Endothelial cell (in vitro differentiated cells): ENCODE results near the gene MIGA1. TPM values are rescaled to one million over a fixed set of nuclear protein-coding genes. Genes with fewer than 3 reads are reported as not detected.
"Not testable (repeated sequence)": the region's sequence is repeated elsewhere in the genome, so short reads cannot be mapped to it uniquely, and the experiment has no call there.

Experiments
- DNase-seq: peaks from one replicate; pipeline ENCODE4 v3.0.0; 2021; ENCODE audit warnings: low spot score
- H3K27ac Mint-ChIP-seq: one replicate; pipeline ENCODE4 v1.8.0; 2021; ENCODE audit warnings: mixed read lengths, inconsistent platforms; ENCODE audit not compliant: unreplicated experiment
- H3K27me3 Mint-ChIP-seq: one replicate; pipeline ENCODE4 v1.8.0; 2021; ENCODE audit warnings: mild to moderate bottlenecking, moderate library complexity, mixed read lengths, inconsistent platforms; ENCODE audit not compliant: unreplicated experiment
- H3K36me3 Mint-ChIP-seq: one replicate; pipeline ENCODE4 v1.8.0; 2021; ENCODE audit warnings: mild to moderate bottlenecking, low read depth, mixed read lengths, inconsistent platforms; ENCODE audit not compliant: unreplicated experiment
- H3K4me1 Mint-ChIP-seq: one replicate; pipeline ENCODE4 v1.8.0; 2021; ENCODE audit warnings: mild to moderate bottlenecking, mixed read lengths, inconsistent platforms; ENCODE audit not compliant: unreplicated experiment
- H3K4me3 Mint-ChIP-seq: one replicate; pipeline ENCODE4 v1.8.0; 2021; ENCODE audit warnings: mild to moderate bottlenecking, mixed read lengths, inconsistent platforms; ENCODE audit not compliant: unreplicated experiment
- H3K9me3 Mint-ChIP-seq: one replicate; pipeline ENCODE4 v1.8.0; 2021; ENCODE audit warnings: mixed read lengths, inconsistent platforms; ENCODE audit not compliant: unreplicated experiment
- total RNA-seq: library from RNA; stranded (reverse); fragmentation: NEBNext Ultra II Directional; extraction: Animal tissue kit (Norgen Biotek cat#: 25700); gene quantifications from one replicate; pipeline ENCODE4 v1.2.1, GENCODE V29; 2021; ENCODE audit not compliant: unreplicated experiment
- TF ChIP-seq, protein P1 (sequence below): fragments of 200-600 bp; sonication (generic); IDR thresholded peaks from one replicate; pipeline ENCODE4 v1.5.0; 2021; ENCODE audit warnings: antibody characterized with exemption; ENCODE audit not compliant: unreplicated experiment

Gene MIGA1
- total RNA-seq, 1 donor from 2014 or later, result 12.3 TPM

DNA sequence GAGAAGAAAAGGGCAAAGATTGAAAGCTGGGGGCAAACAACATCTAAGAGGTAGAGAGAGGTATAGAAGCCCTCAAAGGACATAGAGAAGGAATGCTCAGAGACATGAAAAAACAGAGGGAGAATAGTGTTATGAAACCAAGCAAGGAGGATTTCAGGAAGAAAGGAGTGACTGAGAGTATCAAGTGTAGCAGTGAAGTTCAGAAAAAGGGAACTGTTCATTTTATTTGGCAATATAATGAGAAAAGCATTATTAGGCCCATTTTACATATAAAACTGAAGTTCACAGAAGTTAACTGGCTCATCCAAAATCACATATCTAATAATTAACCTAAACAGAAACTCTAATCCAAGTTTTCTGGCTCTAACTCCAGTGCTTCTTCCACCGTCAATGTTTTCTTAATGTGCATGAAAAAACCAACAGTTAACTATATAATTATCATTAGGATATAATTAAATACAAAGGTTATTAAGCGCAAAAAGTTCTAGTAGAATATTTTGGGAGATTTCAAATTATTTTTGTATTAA, 126.6 kb downstream of the MIGA1 start:
- TF ChIP-seq, protein P1, sequence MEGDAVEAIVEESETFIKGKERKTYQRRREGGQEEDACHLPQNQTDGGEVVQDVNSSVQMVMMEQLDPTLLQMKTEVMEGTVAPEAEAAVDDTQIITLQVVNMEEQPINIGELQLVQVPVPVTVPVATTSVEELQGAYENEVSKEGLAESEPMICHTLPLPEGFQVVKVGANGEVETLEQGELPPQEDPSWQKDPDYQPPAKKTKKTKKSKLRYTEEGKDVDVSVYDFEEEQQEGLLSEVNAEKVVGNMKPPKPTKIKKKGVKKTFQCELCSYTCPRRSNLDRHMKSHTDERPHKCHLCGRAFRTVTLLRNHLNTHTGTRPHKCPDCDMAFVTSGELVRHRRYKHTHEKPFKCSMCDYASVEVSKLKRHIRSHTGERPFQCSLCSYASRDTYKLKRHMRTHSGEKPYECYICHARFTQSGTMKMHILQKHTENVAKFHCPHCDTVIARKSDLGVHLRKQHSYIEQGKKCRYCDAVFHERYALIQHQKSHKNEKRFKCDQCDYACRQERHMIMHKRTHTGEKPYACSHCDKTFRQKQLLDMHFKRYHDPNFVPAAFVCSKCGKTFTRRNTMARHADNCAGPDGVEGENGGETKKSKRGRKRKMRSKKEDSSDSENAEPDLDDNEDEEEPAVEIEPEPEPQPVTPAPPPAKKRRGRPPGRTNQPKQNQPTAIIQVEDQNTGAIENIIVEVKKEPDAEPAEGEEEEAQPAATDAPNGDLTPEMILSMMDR, result no peak

DNA sequence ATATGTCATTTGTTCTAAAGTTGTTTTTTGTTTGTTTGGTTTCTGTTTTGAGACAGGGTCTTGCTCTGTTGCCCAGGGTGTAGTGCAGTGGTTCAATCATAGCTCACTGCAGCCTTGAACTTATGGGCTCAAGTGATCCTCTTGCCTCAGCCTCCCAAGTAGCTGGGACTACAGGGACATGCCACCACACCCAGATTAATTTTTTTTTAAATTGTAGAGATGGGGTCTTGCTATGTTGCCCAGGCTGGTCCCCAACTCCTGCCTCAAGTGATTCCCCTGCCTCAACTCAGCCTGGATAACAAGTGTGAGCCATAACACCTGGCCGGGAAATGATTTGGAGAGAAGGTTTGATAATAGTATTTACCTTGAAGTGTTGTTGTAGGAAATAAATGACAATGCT, 127.2 kb downstream of the MIGA1 start:
- no peaks in the 10 kb centered on the region for H3K27me3 Mint-ChIP-seq
- no peaks in the 10 kb centered on the region for H3K4me1 Mint-ChIP-seq
- H3K9me3 Mint-ChIP-seq, result no peaks in the 10 kb centered on the region
- no peak for DNase-seq
- no peak overlapping the region for H3K4me3 Mint-ChIP-seq
- H3K27ac Mint-ChIP-seq, result no peak overlapping the region
- TF ChIP-seq, protein P1, result no peak
- no peaks in the 10 kb centered on the region for H3K36me3 Mint-ChIP-seq

More for the DNA sequence above, 126.6 kb downstream of the MIGA1 start:
- no peak for DNase-seq
- no peaks in the 10 kb centered on the region for H3K4me1 Mint-ChIP-seq
- H3K27me3 Mint-ChIP-seq, result no peaks in the 10 kb centered on the region
- no peak overlapping the region for H3K27ac Mint-ChIP-seq
- H3K36me3 Mint-ChIP-seq, result no peaks in the 10 kb centered on the region
- no peak overlapping the region for H3K4me3 Mint-ChIP-seq
- no peaks in the 10 kb centered on the region for H3K9me3 Mint-ChIP-seq

DNA sequence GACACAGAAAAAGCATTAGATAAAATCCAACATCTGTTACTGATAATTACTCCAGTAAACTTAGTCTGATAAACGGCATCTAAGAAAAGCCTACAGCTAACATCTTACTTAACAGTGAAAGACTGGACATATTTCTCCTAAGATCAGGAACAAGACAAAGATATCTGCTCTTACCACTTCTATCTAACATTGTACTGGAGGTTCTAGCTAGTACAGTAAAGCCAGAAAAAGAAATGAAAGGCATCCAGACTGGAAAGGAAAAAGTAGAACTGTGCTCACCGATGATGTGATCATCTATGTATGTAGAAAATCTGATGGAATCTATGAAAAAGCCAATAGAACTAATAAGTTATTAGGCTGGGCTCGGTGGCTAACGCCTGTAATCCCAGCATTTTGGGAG, 130.7 kb downstream of the MIGA1 start:
- Mint-ChIP-seq H3K27ac (no peak overlapping the region), H3K9me3 (no peaks in the 10 kb centered on the region), H3K27me3 (no peaks in the 10 kb centered on the region), H3K4me1 (no peaks in the 10 kb centered on the region), H3K4me3 (no peak overlapping the region), H3K36me3 (no peaks in the 10 kb centered on the region)
- DNase-seq, result no peak
- TF ChIP-seq, protein P1, result no peak

DNA sequence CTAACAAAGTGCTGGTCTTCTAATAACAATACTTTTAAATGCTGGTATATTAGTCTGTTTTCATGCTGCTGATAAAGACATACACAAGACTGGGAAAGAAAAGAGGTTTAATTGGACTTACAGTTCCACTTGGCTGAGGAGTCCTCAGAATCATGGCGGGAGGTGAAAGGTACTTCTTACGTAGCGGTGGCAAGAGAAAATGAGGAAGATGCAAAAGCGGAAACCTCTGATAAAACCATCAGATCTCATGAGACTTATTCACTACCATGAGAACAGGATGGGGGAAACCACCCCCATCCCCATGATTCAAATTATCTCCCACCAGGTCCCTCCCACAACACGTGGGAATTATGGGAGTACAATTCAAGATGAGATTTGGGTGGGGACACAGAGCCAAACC, 139.5 kb downstream of the MIGA1 start:
- H3K4me3 Mint-ChIP-seq, H3K27me3 Mint-ChIP-seq, H3K4me1 Mint-ChIP-seq, H3K9me3 Mint-ChIP-seq, H3K27ac Mint-ChIP-seq, DNase-seq, H3K36me3 Mint-ChIP-seq: not testable (repeated sequence)

DNA sequence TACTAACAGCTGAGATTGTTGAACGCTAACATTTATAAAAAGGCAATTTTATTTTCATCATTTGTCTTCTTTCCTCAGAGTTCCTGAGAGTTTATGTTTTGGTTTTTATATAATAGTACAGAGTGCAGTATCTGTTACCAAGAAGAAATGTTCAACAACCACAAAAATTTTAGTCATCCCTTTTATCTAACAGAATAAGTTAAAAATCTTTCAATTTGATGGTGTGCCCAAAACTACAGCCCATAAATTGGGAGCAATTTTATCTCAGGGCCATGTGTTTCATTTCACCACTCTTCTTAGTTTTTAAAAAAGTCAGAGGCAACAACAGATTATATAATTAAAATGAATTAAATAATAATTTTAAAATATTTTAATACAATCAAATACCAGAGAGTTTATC, 146.1 kb downstream of the MIGA1 start:
- H3K27me3 Mint-ChIP-seq, result no peaks in the 10 kb centered on the region
- no peak for DNase-seq
- TF ChIP-seq, protein P1, result no peak
- H3K4me1 Mint-ChIP-seq, result peaks cover 9% of the 10 kb centered on the region
- H3K36me3 Mint-ChIP-seq, result no peaks in the 10 kb centered on the region
- H3K4me3 Mint-ChIP-seq, result no peak overlapping the region
- H3K9me3 Mint-ChIP-seq, result no peaks in the 10 kb centered on the region
- no peak overlapping the region for H3K27ac Mint-ChIP-seq

DNA sequence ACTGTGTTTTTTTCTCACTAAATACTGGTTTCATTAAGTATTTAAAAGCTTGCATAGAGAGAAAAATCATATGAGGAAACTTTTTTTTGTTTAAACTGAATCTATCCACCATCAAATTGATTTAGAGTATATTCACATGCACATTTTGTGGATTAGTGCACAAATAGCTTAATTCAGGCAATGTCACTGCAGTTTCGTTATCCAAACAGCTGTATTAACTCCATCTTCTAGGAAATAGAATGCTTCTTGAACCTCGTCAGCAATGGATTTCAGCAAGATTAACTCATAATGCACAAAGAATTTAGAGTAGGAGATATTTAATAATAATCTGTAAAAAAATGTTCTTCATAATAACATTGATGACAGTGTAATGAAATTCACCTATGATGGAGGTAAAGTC, 146.5 kb downstream of the MIGA1 start:
- no peak overlapping the region for H3K27ac Mint-ChIP-seq
- no peaks in the 10 kb centered on the region for H3K27me3 Mint-ChIP-seq
- H3K4me3 Mint-ChIP-seq, result no peak overlapping the region
- DNase-seq, result no peak
- no peaks in the 10 kb centered on the region for H3K36me3 Mint-ChIP-seq
- TF ChIP-seq, protein P1, result no peak
- H3K4me1 Mint-ChIP-seq, result peaks cover 9% of the 10 kb centered on the region
- H3K9me3 Mint-ChIP-seq, result no peaks in the 10 kb centered on the region
